Measurements from ENCODE around the gene IFNB1.

The IFNB1 gene

DNA sequence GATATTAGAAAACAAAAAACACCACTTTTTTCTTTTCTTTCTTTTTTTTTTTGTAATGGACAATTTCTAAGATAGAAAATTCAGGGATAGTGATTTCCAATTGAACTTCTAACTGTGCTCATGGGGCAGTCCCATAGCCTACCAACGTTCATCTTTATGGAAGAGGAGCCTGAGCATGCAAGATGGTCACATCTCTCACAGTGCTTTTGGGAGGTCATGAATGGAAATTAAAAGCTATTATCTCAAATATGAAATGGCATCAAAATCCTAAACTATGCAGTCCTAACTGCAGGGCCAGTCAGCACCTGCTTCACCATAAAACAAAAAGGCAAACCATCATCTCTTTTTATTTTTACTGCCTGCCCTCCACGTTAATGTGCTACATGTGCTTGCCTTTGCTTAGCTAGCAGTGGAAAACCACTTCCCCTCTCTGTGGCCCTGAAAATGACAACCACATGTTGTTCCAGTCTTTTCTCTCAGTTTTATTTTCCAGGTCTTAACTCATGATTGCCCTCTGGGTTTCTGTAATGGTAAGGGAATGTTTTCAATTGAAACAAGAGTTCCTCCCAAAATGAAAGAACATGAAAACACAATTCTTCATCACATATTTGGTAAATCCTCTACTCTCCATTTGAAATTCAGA is 16.7 kb downstream of the IFNB1 start:
- peak; percentile 31 for DNase-seq

DNA sequence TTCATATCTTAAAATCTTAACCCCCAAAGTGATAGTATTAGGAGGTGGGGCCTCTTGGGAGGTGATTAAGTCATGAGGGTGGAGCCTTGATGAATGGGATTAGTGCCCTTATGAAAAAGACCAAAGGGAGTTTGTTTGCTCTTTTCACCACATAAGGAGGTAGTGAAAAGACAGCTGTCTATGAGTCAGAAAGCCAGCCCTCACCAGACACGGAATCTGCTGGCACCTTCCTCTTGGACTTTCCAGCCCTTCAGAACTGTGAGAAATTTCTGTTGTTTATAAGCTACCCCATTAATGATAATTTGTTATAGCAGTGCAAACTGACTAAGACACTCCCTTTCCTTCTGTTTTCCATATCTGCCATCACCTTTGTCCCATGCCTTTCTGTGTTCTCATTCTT is 20.8 kb downstream of the IFNB1 start:
- DNase-seq = no peak

DNA sequence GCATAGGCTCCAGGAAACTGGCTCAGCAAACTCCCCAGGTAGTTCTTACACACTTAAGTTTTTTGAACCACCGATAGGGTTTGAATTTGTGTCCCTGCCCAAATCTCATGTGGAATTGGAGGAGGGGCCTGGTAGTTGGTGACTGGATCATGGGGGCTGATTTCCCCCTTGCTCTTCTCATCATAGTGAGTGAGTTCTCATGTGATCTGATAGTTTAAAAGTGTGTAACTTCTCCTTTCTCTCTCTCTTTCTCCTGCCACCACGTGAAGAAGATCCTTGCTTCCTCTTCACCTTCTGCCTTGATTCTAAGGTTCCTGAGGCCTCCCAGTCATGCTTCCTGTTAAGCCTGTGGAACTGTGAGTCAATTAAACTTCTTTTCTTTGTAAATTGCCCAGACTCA is 23.9 kb downstream of the IFNB1 start:
- DNase-seq = no peak

GRCh38 chr9:21047281-21047691 is 30.5 kb downstream of the IFNB1 start:
- DNase-seq = no peak

GRCh38 chr9:21043841-21044240 is 33.9 kb downstream of the IFNB1 start:
- DNase-seq = no peak

- DNase-seq = no peak
Measured at GRCh38 chr9:21042466-21042865, 35.3 kb downstream of the IFNB1 start.

DNA sequence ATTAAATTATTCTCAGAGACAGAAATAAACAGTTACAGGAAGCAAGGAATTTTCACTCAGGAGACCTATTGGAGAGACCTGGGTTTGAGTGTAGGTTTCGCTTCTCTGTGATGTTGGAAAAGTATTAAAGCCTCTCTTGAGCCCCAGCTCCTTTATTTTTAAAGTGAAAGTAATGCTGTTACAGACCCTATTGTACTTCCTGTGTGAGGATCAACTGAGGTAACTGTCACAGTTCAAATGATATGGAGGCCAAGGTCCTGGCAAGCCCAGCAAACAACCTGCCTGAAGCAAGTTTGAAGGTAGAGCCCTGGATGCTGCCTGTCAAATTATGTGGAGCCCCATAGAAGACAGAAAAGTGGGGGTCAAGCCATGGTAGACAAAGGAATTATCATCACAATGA is 38.4 kb downstream of the IFNB1 start:
- no peak for DNase-seq

DNA sequence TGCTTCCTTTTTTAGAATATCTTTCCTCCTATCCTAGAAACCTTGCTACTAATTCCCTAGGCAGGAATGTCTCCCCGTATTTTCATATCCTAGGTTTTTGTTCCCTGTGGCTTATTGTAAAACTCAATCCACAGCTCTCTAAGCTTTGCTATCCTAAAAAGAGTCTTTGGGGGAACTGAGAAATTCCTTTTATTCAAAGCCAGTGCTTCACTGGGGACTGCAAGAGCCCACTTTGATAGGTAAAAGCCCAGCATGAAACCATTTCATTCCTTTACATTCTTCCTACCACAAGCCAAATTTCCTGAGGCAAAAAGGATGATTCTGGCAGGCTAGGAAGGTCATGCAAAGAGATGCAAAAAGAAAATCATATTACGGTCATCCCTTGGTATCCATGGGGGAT is 40.5 kb downstream of the IFNB1 start:
- DNase-seq = no peak

DNA sequence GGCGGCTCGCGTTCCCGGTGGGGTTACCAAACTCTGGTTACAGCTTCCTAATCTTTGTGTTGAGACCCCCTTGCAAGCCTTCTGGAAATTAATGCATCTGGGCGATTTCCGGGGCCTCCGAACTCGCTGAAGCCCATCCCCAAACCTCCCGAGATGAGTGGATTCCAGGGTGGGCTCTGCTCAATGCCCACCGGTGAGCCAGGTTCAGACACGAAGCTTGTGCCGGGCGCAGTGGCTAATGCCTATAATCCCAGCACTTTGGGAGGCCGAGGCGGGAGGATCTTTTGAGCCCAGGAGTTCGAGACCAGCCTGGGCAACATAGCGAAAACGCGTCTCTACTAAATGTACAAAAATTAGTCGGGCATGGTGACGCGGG is 45.9 kb downstream of the IFNB1 start:
- DNase-seq = no peak

GRCh38 chr9:21031091-21031807 is 46.5 kb downstream of the IFNB1 start, which contains the start of gene HACD4:
HACD4 (minus strand) TSS chr9:21031640; CDS start chr9:21031590, 50 bp downstream.
- DNase-seq = peak; percentile 71

DNA sequence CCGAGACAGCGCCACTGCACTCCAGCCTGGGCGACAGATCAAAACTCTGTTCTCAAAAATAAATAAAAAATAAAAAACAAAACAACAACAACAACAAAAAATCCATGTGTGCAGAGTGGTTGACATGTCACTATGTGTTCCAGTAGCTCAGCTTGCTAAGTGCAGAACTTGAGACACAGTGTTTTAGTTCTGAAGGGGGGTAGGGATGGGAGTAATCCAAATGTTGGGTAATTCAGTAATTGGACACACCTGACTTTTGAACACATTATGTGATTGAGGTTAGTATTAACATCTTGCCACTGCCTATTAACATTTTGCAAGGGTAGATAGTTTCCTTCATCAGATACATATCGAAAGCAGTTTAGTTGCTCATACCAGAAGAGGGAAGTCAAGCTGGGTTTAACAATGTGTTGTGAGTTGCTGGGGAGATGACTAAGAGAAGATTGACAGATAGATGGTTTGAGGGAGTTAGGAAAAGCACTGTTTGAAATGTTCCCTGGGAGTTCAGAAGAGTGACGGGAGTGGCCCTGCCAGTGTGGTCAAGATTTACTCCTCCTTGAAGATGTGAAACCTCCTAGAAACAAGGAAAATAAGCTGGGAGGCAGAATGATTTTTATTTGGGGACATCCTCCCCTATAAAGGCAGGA is 47.2 kb downstream of the IFNB1 start:
- no peak for DNase-seq

DNA sequence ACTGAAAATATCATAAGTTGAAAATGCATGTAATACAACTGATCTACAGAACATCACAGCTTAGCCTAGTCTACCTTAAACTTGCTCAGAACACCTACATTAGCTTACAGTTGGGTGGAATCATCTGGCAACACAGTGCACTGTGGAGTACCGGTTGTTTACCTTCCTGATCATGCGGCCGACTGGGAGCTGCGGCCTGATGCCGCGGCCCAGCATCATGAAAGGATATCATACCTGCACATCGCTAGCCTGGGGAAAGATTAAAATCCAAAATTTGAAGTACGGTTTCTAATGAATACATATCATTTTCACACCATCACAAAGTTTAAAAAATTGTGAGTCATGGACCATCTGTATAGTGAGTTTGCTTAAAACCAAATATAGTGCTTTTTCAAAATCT is 48.1 kb downstream of the IFNB1 start:
- no peak for DNase-seq

DNA sequence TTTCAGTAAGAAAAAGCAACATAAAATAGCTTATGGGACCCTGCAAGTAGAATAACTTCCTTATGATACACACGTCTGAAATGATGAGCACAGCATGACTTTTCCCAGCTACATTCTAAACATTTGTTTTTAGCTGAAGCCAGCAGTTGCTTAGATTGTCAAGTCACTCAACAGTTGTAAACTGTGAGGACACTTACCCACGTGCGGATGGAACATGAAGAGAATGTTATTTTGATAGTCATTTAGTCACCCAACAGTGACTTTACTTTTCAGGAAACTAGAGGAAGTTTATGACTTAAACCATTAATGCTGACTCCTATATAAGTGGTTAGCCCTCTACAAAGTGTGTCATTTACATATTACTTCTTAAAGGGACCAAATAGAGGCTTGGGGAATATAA is 49.3 kb downstream of the IFNB1 start:
- no peak for DNase-seq

GRCh38 chr9:21027295-21027694 is 50.4 kb downstream of the IFNB1 start:
- DNase-seq = no peak
